HG02973 (cell line): Measurements from ENCODE around the gene LGALS9.

Experiments used
- ATAC-seq: cut with Tn5 transposase; IDR thresholded peaks from one replicate; pipeline ENCODE4 v1.9.1; 2021; ENCODE audit warnings: moderate library complexity; ENCODE audit not compliant: unreplicated experiment

The LGALS9 gene

DNA sequence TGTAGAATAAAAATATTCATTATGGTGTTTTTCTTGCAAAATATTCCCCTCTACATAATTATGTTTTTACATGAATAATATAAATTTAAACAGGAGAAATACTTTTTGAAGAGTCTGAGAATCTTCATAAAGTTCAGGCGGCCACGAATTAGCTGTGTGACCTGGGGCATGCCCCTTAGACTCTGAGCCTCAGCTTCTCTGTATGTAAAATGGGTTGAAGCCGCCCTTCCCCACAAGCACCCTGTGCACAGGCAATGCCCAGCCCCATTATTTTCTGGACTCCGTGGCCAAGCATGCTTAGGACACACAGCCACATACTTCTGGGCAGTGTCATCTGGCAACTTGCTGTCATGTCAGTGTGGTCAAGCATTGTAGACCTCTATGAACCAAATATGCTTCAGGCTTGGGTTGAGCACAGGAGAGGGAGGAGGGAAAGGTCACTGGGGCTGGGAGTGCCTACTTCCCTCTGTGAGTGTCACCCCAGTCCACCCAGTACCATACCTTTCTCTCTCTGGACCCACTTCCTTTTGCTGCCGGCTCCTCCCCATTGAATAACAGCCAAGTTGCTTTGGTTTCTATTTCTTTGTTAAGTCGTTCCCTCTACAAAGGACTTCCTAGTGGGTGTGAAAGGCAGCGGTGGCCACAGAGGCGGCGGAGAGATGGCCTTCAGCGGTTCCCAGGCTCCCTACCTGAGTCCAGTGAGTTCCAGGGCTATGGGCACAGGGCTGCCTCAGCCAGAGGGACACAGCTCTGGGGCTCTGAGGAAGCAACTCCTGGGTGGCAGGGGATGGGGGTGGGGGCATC, at the start of gene LGALS9:
TSS of gene LGALS9 (plus strand) at position 582 of the 804 bp plus-strand sequence. CDS start at position 660, 78 bp downstream.
- peak; percentile 51 for ATAC-seq

DNA sequence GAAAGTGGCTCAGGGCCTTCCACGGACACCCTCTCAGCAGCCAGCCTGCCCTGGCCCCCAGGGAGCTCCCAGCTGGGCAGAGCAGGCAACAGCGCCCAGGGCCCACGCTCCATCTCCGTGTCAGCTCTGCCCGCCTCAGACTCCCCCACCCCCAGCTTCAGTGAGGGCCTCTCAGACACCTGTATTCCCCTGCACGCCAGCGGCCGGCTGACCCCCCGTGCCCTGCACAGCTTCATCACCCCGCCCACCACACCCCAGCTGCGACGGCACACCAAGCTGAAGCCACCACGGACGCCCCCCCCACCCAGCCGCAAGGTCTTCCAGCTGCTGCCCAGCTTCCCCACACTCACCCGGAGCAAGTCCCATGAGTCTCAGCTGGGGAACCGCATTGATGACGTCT, 48.3 kb upstream of the LGALS9 start:
- no peak for ATAC-seq

DNA sequence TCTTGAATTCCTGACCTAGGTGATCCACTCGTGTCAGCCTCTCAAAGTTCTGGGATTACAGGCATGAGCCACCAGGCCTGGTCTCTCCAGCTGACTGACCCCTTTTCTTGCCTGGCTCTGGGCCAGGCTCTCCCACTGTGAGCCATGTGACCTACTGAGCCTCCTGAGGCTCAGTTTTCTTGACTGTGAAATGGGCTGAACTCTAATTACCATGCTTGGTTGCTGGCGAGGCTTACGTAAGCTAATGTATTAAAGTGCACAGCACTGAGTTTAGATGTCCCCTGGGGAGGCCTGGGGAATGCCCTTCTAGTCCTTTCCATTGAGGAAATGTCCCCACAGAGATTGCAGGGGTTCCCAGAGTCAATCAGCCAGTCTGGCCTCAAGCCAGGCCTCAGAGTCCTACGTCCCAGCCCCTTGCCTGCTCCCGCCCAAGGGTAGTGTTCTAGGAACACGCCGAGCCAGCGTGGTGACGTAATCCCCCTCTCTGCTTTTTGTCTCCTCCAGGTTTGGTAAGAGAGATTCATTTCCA, 45.8 kb upstream of the LGALS9 start:
- ATAC-seq, result no peak

DNA sequence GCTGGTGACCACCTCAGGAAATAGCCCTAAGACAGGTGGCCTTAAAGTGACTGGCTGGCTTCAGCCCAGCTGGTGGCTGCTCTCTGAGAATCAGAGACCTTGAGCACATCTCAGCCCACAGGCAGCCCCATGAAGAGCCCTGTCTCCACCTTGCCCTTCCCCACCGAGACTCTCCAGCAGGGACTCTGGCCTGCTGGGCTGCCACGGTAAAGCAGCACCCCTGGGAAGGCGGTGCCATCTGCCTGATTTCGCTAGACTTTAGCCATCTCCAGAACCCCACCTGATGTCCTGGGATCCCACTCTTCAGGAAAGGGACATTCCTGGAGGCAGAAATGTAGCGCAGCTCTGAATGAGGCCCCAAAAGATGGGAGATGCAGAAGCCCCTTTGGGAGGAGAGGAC, 45.2 kb upstream of the LGALS9 start:
- ATAC-seq, result no peak

DNA sequence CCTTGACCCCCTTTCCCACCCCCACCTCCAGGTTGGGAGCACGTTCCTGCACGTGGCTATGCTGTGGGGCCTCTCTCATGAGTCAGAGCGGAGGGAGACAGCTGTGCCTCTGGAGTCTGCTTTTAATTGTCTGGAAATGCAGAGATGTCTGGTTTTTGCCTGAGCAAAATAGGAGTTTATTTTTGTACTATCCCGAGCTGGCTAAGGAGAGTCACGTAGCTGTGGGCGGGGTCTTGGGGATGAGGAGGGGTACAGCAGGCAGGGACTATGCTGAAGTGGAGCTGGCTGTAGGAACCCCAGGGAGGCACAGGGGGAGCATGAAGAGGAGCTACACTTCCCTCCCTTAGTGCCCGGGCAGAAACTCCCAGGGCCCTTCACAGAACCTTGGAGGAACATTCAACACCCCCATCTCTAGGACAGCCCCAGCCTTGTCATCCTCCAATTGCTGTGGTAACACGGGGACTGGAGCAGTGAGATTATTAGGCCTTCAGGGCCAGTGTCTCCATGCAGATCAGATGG, 44.7 kb upstream of the LGALS9 start:
- ATAC-seq, result no peak

DNA sequence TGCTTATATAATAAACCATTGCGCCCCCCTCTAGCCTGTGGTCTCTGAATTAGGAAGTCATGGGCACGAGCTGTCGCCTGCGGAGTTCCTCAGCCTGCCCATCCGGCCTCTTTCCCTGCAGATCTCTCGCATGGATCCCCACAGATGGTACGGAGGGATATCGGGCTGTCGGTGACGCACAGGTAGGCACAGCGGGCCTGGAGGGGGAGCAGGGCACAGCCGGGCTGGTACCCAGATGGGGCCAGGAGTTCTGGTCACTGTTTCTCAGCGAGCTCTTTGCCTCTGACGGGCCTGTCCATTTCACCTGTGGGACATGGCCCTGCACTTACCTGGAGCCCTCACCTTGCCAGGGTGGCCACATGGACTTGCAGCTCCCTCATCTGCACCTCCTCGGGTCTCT, 42.6 kb upstream of the LGALS9 start:
- ATAC-seq, result no peak

DNA sequence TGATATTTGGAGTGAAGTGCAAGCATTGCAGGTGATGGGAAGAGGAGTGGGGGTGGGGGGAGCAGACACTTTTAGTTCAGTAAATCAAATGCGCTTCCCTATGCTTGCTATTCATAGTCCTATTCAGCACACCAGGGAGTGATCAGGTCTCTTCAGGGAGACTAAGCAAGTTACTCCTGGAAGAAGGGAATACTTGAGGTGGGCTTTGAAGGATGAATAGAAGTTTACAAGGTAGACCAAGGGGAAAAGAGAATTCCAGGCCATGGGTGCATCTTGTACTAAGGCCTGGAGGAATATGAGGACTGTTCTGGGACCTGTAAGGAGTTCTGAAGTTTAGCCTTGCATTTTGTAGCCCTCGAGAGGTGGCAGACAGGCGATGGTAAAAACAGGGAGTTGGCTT, 40.1 kb upstream of the LGALS9 start:
- ATAC-seq, result no peak

DNA sequence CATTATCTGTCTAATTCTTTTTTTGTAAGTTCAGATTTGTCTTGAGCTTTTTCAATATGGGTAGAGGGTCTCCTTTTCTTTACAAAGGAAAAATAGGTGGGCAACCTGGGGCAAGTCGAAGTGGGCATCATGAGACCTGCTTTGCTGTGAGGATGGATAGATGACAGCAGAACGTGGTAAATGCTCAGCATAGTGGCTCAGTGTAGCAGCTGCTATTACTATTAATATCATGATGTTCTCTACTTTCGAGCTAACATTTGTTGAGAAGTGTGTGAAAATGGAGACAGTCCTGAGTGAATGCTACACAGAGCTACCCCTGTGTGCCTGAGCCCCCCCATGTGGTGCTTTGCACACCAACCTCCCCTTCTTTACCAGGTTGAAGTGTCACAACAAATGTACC, 39.0 kb upstream of the LGALS9 start:
- no peak for ATAC-seq

DNA sequence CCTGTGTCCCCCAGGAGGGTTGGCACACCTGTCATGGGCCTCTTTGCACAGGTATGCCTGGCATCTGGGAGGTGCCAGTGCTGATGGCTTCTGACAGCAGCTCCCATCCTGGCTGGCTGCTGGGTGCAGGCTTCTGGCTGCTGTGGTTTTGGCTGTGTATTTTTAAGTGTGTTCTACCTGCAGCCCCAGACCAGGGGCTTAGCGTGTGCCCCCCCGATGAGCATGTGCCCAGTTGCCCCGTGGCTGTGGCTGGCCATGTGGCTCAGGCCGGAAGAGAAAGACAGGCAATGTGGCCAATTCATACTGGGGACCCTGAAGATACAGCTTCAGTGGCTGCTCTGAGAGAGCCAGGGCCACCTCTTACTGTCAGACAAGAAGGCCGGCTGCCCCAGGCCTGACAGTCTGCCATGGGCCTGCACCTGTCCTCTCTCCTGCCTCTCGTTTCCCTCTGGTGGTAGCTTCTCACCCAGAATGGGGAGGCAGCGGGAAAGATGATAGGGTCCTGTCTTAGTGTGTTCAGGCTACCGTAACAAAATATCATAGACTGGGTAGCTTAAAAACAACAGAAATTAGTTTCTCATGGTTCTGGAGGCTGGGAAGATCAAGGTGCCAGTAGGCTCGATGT, 37.6 kb upstream of the LGALS9 start:
- no peak for ATAC-seq

DNA sequence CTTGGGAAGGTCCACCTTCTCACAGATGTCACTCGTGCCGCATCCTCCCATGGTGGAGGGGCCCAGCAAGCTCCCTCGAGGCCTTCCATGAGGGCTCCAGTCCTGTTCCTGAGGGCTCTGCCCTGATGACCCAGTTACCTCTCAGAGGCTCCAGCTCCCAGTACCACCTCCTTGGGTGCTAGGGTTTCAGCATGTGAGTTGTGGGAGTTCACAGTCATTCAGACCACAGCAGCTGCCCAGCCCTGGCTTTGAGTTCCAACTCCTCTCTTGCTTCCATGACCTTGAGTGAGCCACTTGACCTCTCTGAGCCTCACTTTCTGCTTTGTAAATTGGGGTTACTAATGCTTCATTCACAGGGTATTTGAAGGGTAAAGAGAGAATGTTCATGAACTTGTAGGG, 37.1 kb upstream of the LGALS9 start:
- no peak for ATAC-seq

DNA sequence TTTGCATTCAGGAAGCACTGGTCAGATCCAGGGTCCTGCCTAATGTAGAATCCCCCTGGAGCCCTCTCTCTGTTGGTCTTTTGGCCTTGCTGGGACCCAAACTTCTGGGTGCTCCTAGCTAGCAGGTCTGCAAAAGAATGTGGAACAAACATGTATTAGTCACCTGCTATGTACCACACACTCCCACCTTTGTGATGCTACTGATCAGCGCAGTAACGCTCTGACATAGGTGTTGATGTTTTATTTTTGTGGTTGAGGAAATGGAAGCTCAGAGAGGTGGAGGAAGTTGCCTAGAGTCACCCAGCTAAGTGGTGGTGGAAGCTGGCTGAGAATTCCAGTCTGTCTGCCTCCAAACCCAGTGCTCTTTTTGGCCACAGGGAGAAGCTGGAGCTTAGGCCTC, 35.8 kb upstream of the LGALS9 start:
- no peak for ATAC-seq

DNA sequence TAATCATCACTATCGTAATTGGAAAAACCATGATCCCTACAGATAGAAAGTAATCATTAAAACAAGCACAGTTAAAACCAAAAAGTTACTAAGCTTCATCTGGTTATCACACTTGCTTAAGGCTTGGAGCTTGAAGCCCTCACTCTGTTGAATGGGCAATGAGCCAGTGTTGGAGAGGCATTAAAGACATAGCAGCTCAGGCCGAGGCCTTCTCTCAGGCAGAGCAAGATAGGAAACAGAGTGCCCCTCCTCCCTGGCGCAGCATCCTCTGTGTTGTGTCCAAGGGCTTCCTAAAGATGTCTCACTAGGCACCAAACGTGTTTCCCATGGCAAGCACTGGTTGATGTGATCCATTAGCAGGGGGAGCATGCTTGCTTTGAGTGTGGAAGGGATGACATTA, 34.9 kb upstream of the LGALS9 start:
- ATAC-seq, result no peak

DNA sequence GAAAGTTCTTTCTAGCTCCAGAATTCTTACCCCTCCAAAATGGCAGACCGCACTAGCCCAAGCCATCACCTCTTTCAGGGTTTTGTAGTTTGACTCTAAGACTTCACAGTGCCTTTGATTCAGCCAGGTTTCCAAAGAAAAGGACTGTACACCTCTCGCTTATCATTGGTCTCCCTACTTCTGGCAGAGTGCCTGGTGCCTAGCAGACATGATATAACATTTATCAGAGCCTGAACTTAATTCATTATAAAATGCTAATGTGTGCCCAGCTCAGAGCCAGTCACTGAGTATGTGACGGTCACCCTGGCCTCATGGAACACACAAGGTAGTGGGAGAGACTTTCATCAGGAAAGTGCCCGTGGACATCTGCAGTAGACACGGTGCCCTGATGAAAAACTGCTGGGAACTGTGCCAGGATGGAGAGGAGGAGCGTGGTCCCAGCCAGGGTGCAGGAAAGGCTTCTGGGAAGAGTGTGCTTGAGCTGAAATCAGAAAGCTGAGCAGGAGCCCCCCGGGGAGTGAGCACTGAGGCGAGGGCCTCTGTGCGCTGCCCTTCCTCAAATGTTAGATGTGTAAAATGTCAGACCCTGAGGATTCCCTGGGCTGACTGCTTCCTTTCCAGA, 34.3 kb upstream of the LGALS9 start:
- ATAC-seq, result no peak

DNA sequence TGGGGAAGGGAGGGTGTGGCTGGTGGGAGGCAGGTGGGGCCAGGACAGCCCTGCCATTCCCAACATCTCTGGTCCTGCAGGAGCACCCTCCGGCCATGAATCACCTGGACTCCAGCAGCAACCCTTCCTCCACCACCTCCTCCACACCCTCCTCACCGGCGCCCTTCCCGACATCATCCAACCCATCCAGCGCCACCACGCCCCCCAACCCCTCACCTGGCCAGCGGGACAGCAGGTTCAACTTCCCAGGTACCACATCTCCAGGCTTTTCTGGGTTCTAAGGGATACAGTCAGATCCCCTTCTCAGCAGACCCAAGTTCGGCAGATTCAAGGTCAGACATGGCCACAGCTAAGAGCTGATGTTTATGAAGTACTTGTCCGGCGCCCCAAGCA, 33.8 kb upstream of the LGALS9 start:
- ATAC-seq, result no peak

DNA sequence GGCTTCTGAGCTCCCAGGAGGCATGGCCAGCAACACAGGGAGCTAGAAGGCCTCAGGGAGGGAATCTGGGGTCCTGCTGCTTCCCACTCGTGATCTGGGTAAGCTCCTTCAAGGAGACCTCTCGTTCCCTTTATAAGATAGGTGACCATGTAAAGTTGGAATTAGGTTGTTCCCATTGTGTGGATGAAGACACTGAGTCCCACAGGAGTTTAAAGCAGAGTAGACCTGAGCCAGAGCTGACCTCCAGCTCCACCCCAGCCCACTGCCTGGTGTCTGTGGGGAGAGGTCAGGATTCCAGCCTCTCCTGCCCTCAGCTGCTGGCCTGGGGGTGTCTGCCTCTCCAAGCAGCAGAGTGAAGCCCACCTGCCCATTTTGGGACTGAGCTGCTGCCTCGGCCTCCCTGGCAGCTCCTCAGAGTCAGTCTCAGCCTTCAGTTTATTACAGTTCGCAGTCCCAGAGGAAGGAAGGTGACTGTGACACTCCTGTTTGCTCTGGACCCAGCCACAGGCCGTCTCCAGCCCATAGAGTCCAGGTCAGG, 33.1 kb upstream of the LGALS9 start:
- no peak for ATAC-seq

DNA sequence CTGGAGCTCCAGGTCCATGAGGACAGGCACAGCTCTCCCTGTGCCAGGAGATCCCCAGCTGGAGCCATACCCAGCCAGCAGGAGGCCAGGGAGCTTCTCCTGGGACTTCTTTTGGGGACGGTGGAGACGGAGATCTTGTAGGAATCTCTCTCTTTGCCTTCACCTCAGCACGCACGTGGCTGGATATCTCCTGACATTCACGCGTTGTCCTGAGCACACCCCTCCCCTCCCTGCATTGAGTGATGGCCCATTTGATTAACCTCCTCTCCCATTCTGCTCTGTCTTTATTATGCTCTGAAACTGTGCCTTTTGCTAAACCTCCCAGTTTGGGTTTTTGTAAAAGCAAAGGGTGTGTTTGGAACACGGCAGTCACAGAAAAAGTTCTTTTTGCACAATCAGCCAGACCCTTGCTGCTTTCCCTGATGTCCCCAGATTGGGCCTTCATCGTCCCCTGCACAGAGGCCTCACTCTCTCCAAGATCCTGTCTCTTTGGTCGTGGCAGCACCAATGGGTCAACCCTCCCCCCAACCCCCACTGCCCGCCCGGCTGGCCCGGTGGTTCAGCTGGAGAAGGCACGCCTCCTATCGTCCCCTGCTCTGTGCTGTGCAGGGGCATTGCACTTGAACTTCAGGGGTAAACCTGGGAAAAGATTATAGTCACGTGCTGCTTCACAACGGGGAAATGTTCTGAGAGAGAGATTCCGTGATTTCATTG, 32.5 kb upstream of the LGALS9 start:
- no peak for ATAC-seq

DNA sequence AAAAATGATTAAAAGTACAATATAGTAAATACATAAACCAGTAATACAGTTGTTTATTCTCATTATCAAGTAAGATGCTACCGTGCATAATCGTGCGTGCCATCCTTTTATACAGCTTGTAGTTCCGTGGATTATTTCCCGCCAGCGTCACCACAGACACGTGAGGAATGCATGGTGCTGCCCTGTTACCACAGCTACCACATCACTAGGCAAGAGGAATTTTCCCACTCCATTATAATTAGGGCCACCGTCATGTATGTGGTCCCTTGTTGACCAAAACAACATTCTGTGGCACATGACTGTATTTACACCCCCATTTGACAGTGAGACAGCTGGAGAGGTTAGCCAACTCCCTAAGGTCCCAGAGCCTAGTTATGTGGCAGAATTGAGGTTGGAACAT, 30.5 kb upstream of the LGALS9 start:
- no peak for ATAC-seq

DNA sequence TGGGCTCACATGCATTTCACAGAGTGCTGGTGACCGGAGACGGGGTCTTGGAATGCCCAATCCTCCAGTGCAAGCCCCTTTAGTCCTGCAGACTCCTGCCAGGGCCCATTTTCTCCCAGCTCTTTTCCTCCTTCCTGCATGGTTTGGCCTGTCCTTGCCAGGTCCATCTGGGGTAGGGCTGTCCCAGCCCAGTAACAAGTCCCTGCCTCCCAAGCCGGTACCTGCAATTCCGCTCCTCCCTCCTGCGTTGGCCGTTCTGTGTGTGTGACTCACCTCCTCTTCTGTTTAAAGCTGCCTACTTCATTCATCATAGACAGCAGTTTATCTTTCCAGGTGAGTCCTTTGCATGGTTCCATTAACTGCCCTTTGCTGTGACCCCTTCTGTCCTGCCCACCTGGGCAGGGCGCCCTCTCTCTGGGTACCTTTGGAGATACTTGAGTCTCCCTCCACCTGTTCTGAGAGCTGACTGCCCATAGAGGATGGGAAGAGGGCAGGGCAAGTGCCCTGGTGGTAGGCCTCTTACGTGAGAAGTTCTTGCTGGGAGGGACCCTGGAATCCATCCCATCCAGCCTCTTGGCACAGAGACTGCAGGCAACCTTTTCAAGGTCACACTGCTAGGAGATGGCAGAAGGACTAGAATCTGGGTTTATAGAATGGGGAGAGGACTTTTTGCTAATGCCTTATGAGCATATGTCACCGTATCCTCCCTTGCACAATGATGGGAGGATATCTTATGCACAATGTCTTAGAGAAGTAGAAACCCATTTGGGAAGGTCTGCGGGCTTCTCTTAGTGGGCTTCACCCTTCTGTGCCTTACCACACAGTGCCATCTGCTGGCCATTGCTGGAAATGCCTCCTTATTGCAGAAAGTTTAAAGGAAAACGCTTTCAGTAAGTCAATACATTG, 29.7 kb upstream of the LGALS9 start:
- no peak for ATAC-seq

DNA sequence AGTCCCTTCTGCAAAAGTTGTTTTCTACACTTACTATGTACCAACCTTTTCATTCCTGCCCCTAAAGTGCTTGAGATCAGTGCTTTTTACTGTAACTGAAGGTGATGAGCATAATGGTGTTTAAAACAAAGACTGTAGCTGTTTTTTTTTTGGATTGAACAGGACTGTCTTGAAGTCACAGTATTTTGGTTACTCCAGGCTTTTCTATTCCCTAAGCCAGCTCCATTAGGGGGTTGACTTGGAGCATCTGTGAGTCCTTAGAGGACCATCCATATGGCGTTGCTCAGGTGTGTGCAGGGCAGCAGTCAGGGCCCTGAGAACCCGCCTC, 29.0 kb upstream of the LGALS9 start:
- no peak for ATAC-seq
